ENCODE data around the gene RASAL2. TPM values are rescaled to one million over a fixed set of nuclear protein-coding genes. Genes with fewer than 3 reads are reported as not detected.

RASAL2 gene
- total and polyA plus RNA-seq, 2 of the 13 experiments (the other 11 are each of a cell fraction or from before 2014, with no cell fraction given): 5.4 to 5.9 TPM

GRCh38 chr1:178174539-178174938 lies 80.6 kb downstream of the RASAL2 start:
- 92% methylated on average over 1 of the region's 1 CpG for WGBS (ENCODE audit: low lambda C conversion rate)
- H3K27ac ChIP-seq (ENCODE audit: extremely low read length, insufficient read depth, low read length): no peak overlapping the region
- no peak for TF ChIP-seq SOX6 (IDR thresholded peaks at IDR 0.05)
- TF ChIP-seq SOX6 (CRISPR knock-in tag; IDR thresholded peaks at IDR 0.05): no peak
- no peak for TF ChIP-seq IKZF1 (IDR thresholded peaks at IDR 0.05)
- no peak for TF ChIP-seq ZNF160 (CRISPR knock-in tag; IDR thresholded peaks at IDR 0.05)
- TF ChIP-seq ZNF558 (CRISPR knock-in tag; IDR thresholded peaks at IDR 0.05; ENCODE audit: borderline replicate concordance): no peak
- no peak for TF ChIP-seq STAG1 (CRISPR knock-in tag; IDR thresholded peaks at IDR 0.05)
- TF ChIP-seq RFXANK (CRISPR knock-in tag; IDR thresholded peaks at IDR 0.05): no peak
- TF ChIP-seq TBP (CRISPR knock-in tag; IDR thresholded peaks at IDR 0.05): no peak
- no peak for TF ChIP-seq ZEB1 (IDR thresholded peaks at IDR 0.05; ENCODE audit: insufficient replicate concordance, low read depth)
- no peak for TF ChIP-seq KLF15 (CRISPR knock-in tag; IDR thresholded peaks at IDR 0.05; ENCODE audit: borderline replicate concordance)
- no peak for TF ChIP-seq BRCA1 (CRISPR knock-in tag; IDR thresholded peaks at IDR 0.05)
- no peak for TF ChIP-seq MEF2D (CRISPR knock-in tag; IDR thresholded peaks at IDR 0.05)
- TF ChIP-seq CENPBD1 (CRISPR knock-in tag; IDR thresholded peaks at IDR 0.05; ENCODE audit: borderline replicate concordance, low read depth): no peak
- TF ChIP-seq THYN1 (CRISPR knock-in tag; IDR thresholded peaks at IDR 0.05; ENCODE audit: borderline replicate concordance, low read depth): no peak
- no peak for TF ChIP-seq RBFOX2 (IDR thresholded peaks at IDR 0.05; ENCODE audit: low read depth, low read length)
- TF ChIP-seq THAP9 (CRISPR knock-in tag; IDR thresholded peaks at IDR 0.05; ENCODE audit: borderline replicate concordance): no peak
- no peak for TF ChIP-seq SRSF1 (optimal IDR thresholded peaks at IDR 0.05; ENCODE audit: low read depth, low read length)
- no peak for TF ChIP-seq SMC3 (IDR thresholded peaks at IDR 0.05; ENCODE audit: low read length)
- TF ChIP-seq NR2F2 (IDR thresholded peaks at IDR 0.05; ENCODE audit: borderline replicate concordance, low read depth): no peak
- TF ChIP-seq ZNF83 (CRISPR knock-in tag; IDR thresholded peaks at IDR 0.05; ENCODE audit: borderline replicate concordance): no peak
- FAIRE-seq (no peak), DNase-seq (ENCODE audit: low spot score) (no peak), ATAC-seq (no peak)
- in situ Hi-C loops (cut with HindIII; ENCODE audit: extremely low pct_ligation_motif_present, low pct_unique_long_range_greater_than_20kb): no loop called here
- no peak overlapping the region for H3K9ac ChIP-seq (ENCODE audit: insufficient read depth, low read depth, low read length)
- no TSS peak for BruUV-seq (replicated peaks)
- H3K36me3 ChIP-seq (replicated peaks in 1 of 2; ENCODE audit: control insufficient read depth in 1 of 2, insufficient read depth in 2 of 2, low read length in 2 of 2): no peaks in the 10 kb centered on the region
- intact Hi-C loops (cut with micrococcal nuclease; ENCODE audit: unreplicated experiment): no loop called here
- H3K27me3 ChIP-seq (ENCODE audit: control insufficient read depth in 1 of 2, insufficient read depth in 2 of 2, low read length in 2 of 2): no peaks in the 10 kb centered on the region
- no peaks in the 10 kb centered on the region for H3K4me1 ChIP-seq (ENCODE audit: insufficient read depth, low read length)
- CTCF ChIA-PET (ENCODE audit: low intra/inter-chr PET ratio, low total read pairs): no interaction called here
- no peaks in the 10 kb centered on the region for H3K9me3 ChIP-seq (ENCODE audit: low read length)
- H4K20me1 ChIP-seq (ENCODE audit: insufficient read depth, low read length): no peaks in the 10 kb centered on the region
- POLR2A ChIA-PET: no interaction called here
- H3K4me2 ChIP-seq (ENCODE audit: low read depth, low read length): no peak overlapping the region
- H3K4me3 ChIP-seq (replicated peaks in 1 of 3; ENCODE audit: insufficient read depth in 1 of 3, low read depth in 2 of 3, low read length in 3 of 3): no peak overlapping the region
- no peak overlapping the region for H2AFZ ChIP-seq (ENCODE audit: low read length)
- H3K79me2 ChIP-seq (ENCODE audit: insufficient read depth, low read length): no peaks in the 10 kb centered on the region

All from HepG2 (cell line).